ENCODE measurements around the gene INTS4.
"Not testable (repeated sequence)": the region's sequence is repeated elsewhere in the genome, so short reads cannot be mapped to it uniquely, and the experiment has no call there.

INTS4 gene

DNA sequence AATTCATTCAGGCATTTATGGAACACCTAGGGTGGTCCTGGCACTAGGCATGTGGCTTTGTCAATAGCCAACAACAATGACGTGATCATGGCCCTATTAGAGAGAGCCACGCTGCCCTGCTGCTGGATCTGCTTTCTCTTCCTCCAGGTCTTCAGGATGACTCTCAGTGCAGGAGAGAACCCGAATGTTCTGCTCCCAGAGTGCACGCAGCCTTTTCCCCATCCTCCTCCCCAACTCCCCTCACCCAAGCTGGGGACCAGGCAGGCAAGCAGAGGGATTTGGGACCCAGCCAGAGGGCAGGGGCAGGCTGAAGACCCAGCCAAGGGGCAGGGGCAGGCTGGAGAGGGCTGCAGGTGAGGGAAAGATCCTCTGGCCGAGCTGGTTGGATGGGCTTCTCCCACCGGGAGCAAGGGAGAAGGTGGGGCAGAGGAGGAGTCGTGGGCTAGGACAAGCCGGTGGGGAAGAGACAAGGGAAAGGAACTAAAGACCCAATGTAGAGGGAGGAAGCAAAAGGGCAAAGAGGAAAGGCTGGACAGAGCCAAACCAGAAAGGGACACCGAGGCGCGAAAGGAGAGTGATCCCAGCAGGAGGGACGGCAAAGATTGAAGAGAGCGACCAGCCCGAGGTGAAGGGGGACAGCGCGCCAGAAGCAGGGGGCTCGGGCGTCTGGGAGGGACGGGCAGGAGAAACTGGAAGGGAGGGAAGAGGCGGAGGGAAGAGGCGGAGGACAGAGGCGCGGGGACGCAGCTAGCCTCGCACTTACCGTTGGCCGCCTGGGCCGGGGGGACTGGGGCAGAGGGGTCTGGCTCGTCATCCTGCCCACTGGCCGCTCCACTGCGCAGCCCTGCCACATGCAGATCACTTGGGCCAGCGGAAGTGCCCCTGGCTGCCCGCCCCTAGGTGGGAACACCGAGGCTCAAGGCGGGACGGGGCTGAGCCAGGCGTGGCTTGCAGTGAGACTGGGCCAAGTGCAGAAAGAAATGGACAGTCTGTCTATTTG lies 28.2 kb upstream of the INTS4 start, which contains the start of gene KCTD14:
KCTD14 (minus strand) TSS at position 880 of the 1,000 bp plus-strand sequence; CDS start at position 853, 27 bp downstream.
- DNase-seq (ENCODE audit: low read depth), result no peak

DNA sequence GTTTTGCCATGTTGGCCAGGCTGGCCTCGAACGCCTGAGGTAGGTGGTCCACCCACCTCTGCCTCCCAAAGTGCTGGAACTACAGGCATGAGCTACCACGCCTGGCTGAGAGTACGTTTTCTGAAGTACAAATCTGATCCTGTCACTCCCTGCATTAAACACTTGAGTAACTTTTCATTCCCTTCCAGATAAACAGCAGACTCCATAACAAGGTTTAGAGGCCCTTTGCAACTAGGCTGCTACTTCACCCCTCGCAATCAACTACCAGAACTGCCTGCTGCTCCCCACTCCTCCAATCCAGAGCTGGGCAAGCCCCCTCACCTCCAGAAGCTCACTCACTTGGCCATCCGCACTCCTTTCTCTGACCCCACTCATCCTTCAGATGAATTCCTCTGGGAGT lies 27.1 kb upstream of the INTS4 start:
- DNase-seq (ENCODE audit: low read depth), result no peak

DNA sequence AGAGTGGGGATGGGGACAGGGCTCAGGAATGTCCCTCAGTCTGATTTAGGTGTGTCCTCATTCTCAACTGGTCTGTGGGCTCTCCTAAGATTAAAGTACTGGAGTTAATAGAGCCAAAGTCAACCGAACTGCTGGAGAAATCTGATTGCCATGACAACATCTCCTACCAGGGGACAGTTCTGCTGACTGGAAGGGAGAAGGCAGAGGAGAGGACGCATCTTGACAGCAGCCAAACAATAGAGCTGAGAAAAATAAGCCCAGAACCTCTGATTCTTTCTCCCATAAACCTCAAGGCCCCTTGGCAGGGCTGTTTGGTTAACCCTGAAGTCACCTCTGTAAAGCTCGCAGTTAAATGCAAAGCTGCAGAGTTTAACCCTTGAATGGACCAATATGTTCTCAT lies 25.8 kb upstream of the INTS4 start:
- no peak for DNase-seq (ENCODE audit: low read depth)

DNA sequence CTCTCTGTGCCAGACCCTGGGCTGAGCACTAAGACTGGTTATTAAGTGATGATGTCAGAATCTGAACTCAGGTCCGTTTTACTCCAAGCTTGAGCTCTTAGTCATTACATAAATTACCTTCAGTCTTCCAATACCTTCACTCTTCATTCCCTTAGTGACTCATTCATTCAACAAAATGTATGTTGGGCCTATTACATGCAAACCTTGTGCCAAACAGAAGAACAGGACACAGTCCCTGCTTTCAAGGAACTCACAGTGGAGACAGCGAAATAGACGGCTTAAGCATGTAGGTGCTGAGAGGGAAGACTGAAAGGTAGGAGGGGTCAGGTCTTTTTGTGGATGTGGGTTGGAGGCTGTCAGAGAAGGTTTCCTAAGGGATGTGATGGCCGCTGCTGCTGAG lies 25.3 kb upstream of the INTS4 start:
- DNase-seq (ENCODE audit: low read depth), result no peak

DNA sequence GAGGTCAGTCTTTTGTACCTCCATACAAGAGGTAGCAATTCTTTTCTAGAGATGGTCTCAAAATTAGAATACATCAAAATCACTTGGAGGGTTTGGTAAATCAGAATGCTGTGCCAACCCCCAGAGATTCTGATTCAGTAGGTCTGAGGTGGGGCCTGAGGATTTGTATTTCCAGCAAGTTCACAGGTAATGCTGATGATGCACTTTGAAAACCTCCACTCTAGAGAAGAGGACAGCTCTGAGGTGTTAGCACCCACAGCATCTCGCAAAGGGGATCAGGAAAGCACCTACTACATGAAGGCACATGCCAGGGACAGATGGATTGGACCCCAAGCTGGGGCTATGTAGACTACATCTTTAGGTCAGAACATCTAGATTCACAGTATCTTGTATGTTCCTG lies 21.4 kb upstream of the INTS4 start:
- no peak for DNase-seq (ENCODE audit: low read depth)

DNA sequence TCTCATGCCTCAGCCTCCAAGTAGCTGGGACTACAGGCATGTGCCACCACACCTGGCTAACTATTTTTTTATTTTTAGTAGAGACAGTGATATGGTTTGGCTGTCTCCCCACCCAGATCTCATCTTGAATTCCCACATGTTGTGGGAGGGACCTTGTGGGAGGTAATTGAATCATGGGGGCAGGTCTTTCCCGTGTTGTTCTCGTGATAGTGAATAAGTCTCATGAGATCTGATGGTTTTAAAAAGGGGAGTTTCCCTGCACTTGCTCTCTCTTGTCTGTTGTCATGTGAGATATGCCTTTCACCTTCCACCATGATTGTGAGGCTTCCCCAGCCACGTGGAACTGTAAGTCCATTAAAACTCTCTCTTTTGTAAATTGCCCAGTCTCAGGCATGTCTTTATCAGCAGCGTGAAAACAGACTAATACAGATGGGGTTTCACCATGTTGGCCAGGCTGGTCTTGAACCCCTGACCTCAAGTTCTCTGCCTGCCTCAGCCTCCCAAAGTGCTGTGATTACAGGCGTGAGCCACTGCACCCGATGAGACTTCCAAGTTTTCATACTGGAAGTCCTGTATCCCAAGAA lies 20.6 kb upstream of the INTS4 start:
- DNase-seq (ENCODE audit: low read depth), result not testable (repeated sequence)

DNA sequence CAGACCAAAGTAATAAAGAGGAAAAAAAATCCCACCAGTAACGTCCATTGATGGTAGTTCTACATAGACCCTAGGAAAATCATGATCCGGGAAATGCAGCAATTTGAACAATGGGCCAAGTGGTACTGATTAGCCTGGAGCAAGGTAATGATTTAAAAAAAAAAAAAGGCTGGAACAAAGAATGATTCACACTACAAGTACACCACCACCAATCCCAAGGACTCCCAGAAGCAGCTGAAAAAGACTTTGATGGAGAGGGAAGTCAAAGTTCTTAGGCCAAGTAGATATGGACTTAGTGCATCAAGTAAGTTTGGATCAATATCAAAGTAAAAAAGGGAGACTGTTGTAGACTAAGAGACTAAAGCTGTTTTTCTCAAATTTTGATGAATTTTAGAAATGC lies 16.8 kb upstream of the INTS4 start:
- no peak for DNase-seq (ENCODE audit: low read depth)

DNA sequence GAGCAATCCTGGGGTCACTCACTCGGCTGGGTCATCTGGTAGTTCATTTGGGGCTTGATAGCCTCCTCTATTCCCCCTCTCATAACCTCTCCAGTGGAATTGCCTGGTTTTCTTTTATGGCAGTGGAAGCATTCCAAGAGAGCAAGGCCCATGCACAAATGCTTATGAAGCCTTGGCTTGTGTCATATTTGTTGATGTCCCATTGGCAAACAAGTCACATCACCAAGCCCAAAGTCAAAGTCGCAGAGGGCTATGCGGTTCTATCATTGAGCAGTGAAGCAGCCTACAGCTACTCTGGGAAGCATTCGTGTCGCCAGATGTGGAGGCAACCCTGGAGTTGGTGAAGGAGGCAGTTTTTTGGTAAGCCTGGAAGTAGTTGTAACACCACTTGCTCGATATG lies 16.3 kb upstream of the INTS4 start:
- no peak for DNase-seq (ENCODE audit: low read depth)

DNA sequence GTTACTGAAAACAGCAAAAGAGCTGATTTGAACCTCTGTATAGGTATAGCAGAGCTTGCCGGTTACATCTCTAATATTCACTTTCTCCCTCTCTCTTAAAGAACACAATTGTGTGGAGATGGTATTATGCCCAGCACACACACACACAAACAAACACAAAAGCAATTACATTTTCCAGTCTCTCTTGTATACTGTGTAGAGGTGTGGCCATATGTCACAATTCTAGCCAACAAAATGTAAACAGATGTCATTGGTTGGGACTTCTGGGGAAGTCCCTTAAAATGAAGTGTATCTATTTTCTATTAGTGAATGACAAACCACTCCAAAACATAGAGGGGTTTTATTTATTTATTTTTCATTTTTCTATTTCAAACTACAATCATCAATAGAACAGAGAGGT lies 15.8 kb upstream of the INTS4 start:
- no peak for DNase-seq (ENCODE audit: low read depth)

DNA sequence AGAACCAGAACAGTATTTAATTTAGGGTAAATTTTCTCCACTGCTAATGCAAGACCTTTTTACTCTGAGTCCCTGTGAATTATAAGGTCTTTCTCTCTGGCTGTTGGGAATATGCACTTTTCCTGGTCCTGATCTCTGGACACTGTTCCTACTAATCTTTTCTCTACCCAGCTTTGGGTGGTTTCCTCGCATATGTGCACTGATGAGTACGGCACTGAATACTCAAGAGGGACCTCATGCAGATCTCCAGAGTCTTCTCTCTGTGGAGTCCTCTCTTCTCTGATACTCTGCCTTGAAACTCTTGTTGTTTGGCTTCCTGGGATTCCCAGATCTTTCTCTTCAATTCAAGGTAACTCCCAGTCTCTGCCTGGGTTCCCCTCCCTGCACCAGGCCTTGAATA lies 14.6 kb upstream of the INTS4 start:
- no peak for DNase-seq (ENCODE audit: low read depth)

DNA sequence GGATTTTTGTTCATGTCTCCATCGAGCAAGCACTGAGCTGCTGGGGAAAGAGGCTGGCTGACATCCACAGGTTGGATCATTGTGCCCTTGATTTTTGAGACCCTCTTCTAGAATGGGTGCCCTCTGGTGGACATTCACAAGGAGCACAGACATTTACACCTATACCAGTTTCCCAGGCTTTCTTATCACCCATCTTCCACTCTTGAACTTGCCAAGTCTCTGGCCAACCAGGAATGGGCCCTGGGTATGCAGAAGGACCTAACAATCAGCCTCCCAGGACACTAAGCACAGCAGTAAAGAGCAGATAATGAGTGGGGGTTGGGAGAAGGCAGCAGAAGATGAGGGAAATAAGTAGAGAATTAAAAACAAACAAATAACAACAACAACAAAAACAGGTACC lies 5.7 kb upstream of the INTS4 start:
- peak; percentile 68 for DNase-seq (ENCODE audit: low read depth)

DNA sequence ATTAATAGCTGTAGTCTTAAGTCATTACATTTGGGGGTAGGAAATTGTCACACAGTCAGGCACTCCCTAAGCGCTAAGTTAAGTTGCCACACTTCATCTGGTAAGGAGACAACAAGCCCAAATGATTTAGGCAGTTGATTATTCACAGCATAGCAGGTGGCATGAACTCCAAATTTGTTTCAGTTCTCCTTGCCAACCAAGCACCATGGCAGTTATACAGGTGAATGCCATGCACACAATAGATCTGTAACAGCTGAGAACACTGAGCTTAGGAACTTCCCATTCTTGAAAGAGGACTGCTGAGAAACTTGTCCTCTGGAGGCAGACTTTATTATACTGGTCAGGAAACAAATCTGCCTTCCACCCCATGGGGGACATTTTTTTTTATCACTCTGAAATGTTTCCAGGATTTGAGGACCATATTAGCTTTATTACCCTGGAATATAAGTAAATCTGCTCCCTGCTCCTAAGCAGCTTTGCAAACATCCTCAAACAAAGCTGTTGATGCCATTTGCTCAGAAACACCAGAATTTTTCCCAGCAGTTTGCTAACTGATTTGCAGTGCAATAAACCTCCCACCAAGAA lies 5.1 kb upstream of the INTS4 start:
- DNase-seq (ENCODE audit: low read depth), result no peak

DNA sequence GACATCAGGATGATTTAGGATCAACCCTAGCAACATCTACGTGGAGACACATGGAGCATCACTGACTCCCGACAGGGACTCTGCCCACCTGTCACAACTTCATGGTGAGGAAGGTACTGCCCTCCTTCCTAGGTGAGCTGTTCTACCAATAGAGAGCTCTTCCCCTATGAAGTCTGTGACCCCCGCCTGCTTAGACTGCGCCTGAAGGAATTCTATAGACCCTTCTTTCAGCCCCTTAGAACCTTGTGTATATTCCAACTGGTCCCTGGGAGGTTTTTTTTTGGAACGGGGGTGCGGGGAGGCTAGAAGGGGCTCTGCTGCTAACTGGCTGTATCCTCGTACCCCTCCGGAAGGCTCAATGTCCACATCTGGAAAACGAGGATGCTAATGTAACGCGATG lies 566 bp downstream of the INTS4 start:
- DNase-seq (ENCODE audit: low read depth), result no peak

DNA sequence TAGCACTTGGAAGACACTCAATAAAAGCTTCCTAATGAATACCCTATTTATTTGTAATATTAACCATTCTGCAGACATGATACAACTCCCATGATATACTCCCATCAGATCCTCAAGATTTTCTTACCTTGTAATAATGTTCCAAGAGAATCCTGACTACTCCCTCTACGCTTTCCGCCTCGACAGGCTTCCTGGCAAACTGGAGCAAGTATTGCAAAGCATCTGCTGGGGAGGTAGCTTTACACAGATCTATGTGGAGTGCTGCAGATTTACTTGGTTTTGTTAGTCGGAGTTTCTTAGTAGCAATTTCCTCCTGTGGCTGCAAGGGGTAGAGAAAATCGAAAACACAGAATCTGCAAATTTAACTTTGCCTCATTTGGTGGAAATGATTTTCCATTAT lies 3.5 kb downstream of the INTS4 start:
- no peak for DNase-seq (ENCODE audit: low read depth)

DNA sequence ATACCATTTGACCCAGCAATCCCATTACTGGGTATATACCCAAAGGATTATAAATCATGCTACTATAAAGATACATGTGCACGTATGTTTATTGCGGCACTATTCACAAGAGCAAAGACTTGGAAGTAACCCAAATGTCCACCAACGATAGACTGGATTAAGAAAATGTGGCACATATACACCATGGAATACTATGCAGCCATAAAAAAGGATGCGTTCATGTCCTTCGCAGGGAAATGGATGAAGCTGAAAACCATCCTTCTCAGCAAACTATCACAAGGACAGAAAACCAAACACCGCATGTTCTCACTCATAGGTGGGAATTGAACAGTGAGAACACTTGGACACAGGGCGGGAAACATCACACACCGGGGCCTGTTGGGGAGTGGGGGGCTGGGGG lies 8.0 kb downstream of the INTS4 start:
- not testable (repeated sequence) for DNase-seq (ENCODE audit: low read depth)

DNA sequence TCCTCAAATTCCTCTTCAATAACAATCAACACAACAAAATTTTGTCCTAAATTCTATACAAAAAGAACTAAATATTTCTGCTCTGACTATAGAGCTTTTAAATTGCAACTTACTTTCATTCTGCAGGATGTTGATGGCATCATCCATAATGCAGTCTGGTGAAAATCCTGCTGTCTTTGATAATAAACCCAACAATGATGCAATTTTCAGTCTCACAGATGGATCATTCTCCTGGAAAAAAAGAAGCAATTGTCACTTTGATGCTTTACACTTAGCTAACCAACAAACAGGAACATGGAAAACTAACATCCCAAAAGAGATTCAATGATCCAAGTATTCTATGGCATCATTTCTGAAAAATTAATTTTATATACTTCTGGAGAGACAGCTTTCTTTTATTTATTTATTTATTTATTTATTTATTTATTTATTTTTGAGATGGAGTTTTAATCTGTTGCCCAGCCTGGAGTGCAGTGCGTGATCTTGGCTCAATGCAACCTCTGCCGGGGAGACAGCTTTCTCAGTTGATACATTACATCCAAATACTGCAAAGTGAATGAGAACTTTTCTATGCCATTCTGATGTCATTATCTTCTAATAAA lies 13.0 kb downstream of the INTS4 start:
- DNase-seq (ENCODE audit: low read depth), result no peak

DNA sequence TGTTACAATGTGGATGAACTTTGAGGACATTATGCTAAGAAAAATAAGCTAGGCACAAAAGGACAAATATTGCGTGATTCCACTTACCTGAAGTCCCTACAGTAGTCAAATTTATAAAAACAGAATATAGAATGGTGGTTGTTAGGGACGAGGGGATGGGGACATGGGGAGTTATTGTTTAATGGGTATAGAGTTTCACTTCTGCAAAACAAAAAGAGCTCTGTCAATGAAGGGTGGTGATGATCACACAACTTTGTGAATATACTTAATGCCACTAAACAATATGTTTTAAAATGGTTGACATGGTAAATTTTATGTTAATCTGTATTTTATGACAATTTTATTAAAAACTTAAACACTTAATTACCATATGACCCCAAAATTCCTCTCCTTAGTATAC lies 26.1 kb downstream of the INTS4 start:
- DNase-seq (ENCODE audit: low read depth), result no peak

DNA sequence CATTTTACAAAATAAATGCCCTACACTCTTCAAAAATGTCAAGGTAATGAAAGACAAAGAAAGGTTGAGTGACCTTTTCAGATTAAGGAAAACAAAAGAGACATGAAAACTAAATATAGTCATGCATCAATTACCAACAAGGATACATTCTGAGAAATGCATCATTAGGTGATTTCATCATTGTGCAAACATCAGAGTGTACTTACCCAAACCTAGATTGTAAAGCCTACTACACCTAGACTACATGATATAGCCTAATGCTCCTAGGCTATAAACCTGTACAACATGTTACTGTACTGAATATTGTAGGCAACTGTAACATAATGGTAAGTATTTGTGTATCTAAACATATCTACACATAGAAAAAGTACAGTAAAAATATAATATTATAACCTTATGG lies 26.7 kb downstream of the INTS4 start:
- DNase-seq (ENCODE audit: low read depth), result no peak

DNA sequence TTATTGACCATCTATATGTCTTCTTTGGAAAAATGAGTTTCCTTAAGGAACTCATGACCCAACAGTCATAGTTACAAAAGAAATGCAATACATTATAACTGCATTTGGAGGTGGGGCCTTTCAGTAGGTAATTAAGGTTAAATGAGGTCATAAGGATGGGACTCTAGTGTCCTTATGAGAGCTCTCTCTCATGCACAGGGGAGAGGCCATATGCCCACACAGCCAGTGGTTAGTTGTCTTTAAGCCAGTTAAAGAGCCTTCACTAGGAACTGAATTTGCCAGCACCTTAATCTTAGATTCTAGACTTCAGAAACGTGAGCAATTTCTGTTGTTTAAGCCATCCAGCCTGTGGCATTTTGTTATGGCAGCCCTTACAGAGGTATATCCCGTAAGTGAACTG lies 27.3 kb downstream of the INTS4 start:
- DNase-seq (ENCODE audit: low read depth), result no peak

DNA sequence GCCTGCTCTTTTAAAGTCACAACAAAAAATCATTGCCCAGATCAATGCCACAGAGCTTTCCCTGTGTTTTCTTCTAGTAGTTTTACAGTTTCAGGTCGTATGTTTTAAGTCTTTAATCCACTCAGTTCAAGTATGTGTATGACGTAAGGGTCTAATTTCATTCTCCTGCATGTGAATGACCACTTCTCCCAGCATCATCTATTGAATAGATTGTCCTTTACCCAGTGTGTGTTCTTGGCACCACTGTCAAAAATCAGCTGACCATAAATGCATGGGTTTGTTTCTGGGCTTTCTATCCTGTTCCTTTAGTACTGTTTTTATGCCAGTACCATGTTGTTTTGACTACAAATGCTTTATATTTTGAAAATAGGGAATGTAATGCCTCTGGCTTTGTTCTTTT lies 28.1 kb downstream of the INTS4 start:
- DNase-seq (ENCODE audit: low read depth), result no peak

DNA sequence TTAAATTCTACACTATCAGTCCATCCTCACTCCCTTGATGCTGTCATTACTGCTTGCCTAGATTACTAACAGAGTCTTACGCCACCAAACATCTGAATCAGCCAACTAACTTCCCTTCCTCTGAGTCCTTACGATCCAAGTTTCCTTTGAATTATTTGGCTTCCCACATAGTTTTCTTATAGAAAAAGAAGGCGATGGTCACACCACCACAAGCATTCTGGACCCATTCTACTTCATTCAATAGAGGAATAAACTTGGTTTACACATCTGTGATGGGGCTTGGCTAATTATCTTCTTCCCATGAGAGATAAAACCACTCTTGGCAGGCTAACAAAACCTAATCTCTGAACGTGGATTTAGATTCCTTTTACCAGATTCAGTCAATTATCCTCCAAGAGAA lies 35.0 kb downstream of the INTS4 start:
- no peak for DNase-seq (ENCODE audit: low read depth)

DNA sequence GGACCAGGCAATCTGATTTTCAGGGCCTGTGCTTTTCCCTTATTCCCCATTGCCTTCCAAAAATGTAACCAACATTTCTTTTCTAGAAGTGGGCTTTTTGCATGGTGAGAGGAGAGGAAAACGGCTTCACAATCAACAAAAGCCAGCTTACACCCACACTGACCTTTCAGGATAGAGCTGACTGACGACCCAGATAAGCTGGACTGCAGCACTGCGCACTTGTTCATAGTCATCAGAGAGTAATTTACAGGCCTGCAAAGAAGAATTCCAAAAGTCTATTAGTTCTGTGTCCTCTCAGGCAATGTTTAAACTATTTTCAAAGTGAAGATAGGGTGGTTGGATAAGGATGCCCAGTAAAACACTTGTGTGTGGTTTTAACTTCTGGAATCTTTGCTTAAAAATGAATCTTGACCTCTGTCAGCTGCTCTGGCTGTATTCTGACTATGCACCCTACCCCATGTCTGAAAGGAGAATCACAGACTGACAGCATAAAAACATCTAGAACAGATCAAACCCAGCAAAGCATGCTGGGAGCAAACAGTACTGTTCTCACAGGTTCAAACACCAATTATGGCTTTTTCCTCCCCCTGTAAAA lies 35.8 kb downstream of the INTS4 start:
- not testable (repeated sequence) for DNase-seq (ENCODE audit: low read depth)
